HepG2 (cell line): ENCODE results near the gene FAM120AOS.

Source experiments
- AKAP8 ChIP-seq: sonication (generic); formaldehyde crosslinking; IDR thresholded peaks from 2 replicates; pipeline ENCODE4 v1.5.1; 2020; ENCODE audit warnings: mild to moderate bottlenecking, missing genetic modification reagents
- HNF4G ChIP-seq, 2 experiments: sonication (generic) in 1 of 2; formaldehyde crosslinking in 1 of 2; IDR thresholded peaks; 2 replicates each; pipeline versions ENCODE4 v1.4.0 to v1.6.1; 2011 to 2020; ENCODE audit warnings: borderline replicate concordance in 2 of 2, low read depth in 2 of 2, mild to moderate bottlenecking in 2 of 2, low read length in 1 of 2, missing genetic modification reagents in 1 of 2, moderate library complexity in 1 of 2
- POLR2A ChIP-seq, 2 experiments: IDR thresholded peaks; 2 replicates each; pipeline ENCODE4 v1.6.1; 2011; ENCODE audit warnings: low read depth in 2 of 2, low read length in 2 of 2, mild to moderate bottlenecking in 1 of 2, moderate library complexity in 1 of 2; ENCODE audit not compliant: insufficient read depth in 1 of 2
- YY1 ChIP-seq: IDR thresholded peaks from 2 replicates; pipeline ENCODE4 v1.6.1; 2011; ENCODE audit warnings: low read length, low read depth, moderate library complexity, mild to moderate bottlenecking; ENCODE audit not compliant: insufficient read depth, insufficient replicate concordance
- ZNF232 ChIP-seq: sonication (generic); formaldehyde crosslinking; IDR thresholded peaks from 2 replicates; pipeline ENCODE4 v1.4.0; 2020; ENCODE audit warnings: missing genetic modification reagents, borderline replicate concordance
- ZNF253 ChIP-seq: sonication (generic); formaldehyde crosslinking; IDR thresholded peaks from 2 replicates; pipeline ENCODE4 v1.8.0; 2022; ENCODE audit warnings: mild to moderate bottlenecking, missing genetic modification reagents, borderline replicate concordance
- TF ChIP-seq, protein P1 (sequence below): sonication (generic); formaldehyde crosslinking; IDR thresholded peaks from 2 replicates; pipeline ENCODE4 v1.5.0; 2020; ENCODE audit warnings: mild to moderate bottlenecking, missing genetic modification reagents, moderate library complexity

DNA sequence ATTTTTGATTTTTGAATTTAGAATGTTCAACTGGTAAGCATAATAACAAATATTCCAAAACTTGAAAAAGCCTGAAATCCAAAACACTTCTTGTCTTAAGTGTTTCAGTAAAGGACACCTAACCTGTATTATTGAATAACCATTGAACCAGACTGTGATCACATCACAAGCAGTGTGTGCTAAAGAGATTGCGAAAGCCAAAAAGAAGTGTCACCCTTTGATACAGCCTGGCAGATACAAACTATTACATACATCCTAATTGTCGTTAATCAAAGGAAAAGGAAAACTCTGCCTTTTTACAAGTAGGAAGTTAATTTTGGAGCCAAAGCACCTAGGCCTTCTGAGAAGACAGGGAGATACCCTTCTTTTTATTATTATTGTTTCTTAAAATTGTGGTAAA lies 8.4 kb upstream of the FAM120AOS start:
- TF ChIP-seq ZNF253 (CRISPR knock-in tag) (no peak), HNF4G (IDR thresholded peaks at IDR 0.05; ENCODE audit: borderline replicate concordance, low read depth, low read length) (no peak), HNF4G (CRISPR knock-in tag; IDR thresholded peaks at IDR 0.05; ENCODE audit: borderline replicate concordance, low read depth) (no peak), AKAP8 (CRISPR knock-in tag) (no peak), POLR2A (IDR thresholded peaks at IDR 0.05; ENCODE audit: insufficient read depth in 1 of 2, low read depth in 2 of 2, low read length in 2 of 2) (no peak), ZNF232 (CRISPR knock-in tag) (no peak), YY1 (no peak)
- TF ChIP-seq, protein P1, sequence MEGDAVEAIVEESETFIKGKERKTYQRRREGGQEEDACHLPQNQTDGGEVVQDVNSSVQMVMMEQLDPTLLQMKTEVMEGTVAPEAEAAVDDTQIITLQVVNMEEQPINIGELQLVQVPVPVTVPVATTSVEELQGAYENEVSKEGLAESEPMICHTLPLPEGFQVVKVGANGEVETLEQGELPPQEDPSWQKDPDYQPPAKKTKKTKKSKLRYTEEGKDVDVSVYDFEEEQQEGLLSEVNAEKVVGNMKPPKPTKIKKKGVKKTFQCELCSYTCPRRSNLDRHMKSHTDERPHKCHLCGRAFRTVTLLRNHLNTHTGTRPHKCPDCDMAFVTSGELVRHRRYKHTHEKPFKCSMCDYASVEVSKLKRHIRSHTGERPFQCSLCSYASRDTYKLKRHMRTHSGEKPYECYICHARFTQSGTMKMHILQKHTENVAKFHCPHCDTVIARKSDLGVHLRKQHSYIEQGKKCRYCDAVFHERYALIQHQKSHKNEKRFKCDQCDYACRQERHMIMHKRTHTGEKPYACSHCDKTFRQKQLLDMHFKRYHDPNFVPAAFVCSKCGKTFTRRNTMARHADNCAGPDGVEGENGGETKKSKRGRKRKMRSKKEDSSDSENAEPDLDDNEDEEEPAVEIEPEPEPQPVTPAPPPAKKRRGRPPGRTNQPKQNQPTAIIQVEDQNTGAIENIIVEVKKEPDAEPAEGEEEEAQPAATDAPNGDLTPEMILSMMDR: no peak
